Measurements from ENCODE around the gene MAP4K4.

The MAP4K4 gene

GRCh38 chr2:101697124-101698013 is at the start of gene MAP4K4:
Gene MAP4K4 (plus strand): TSS chr2:101697707. CDS start chr2:101698081, 374 bp downstream.
- DNase-seq: peak; percentile 94

DNA sequence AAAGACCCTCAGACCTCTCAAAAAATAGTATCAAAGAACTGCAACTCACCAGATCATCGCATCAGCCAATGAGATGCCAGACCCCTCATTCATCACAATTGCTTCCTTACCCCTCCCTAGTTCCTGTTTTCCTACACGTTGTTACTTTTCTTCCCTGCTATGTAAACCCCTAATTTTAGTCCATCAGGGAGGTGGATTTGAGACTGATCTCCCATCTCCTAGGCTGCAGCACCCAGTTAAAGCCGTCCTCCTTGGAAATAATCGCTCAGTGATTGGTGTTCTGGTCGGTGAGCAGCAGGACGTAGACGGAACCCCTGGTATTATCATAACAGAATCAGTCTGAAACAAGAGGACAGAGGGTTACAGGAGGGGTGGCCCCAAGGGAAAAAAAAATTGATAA is 44.0 kb upstream of the MAP4K4 start:
- no peak for DNase-seq

DNA sequence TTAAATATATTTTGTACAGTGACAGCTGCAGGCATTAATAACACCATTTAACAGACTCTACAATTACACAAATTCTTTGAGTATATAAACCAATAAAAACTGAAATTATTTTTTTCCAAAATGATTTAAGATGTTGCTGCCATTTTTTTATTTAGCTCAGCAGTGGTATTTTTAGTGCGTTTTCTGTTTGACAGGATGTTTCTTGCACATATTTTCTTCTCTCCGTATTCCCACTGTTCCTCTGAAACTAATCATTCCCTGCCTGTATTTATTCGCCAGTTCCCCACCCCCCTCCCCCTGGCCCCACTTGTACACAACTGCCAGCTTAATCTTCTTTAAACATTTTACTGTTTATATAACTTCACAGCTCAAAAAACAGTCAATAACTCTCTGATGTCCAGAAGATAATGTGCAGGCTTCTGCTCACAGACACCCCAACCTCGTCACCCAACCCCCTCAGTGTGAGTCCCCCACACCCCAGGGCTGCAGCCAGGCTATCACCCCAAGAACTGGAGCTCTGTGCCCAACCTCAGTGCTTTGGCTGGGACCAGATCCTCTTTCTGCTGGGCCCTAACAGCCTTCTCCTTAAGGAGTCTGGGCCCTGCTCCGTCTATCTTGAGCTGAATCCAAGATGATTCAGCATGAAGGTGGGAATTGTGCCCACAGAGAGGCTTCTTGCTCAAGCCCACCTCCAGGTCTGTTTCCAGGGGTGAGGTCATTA is 41.6 kb upstream of the MAP4K4 start:
- no peak for DNase-seq

DNA sequence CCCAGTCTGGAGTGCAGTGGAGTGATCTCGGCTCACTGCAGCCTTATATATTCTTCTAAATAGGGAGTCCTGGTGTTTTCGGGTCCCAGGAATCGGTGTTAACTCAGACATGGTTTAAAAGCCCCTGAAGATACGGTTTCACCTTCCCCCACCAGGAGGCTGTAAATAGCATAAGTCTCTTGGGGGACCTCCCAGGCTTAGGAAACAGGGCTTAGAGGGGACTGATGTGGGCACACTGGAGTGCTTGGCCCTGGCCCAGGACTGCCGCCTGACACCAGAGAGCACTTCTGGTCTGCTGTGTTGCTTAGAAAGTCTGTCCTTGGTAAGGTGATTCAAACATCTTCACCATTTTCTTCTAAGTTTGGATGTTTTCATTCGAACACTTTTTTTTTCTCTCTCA is 39.7 kb upstream of the MAP4K4 start:
- no peak for DNase-seq

- no peak for DNase-seq
Measured at GRCh38 chr2:101658387-101658786, 39.1 kb upstream of the MAP4K4 start.

- no peak for DNase-seq
Measured at GRCh38 chr2:101665312-101665711, 32.2 kb upstream of the MAP4K4 start.

DNA sequence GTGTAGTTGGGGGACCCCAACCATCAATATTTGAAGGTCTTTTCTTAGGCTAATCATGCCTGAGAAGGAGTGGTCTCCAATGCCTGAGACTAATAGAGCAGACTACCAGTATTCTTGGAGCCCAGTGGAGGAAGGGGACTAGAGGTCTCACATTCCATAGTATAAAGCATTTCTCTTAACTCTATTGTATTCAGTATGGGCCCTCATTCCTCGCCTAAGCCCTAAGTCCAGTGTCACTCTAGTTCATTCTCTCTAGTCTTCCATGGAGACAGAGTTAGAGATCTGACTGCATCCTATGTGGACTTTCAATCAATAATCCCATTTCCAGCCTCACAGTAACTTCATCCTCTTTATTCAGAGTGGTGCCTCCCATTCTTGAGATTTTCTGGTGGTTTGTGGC is 29.7 kb upstream of the MAP4K4 start:
- DNase-seq: no peak

DNA sequence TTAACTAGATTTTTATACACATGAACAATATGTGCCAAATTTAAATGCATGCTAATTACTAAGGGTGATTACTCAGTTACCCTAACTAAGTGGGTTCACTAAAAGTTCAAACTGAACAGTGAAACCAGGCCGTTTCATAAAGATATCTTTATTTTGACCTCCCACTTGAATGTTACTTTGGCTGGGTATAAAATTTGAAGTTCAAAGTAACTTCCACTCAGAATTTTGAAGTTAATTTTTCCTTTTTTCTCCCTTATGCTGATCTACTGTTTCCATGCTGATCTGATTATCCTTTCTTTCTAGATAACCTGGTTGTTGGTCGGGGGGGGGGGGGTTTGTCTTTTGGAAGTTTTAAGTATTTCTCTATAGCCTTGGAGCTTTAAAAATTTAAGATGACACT is 25.5 kb upstream of the MAP4K4 start:
- DNase-seq: no peak

- no peak for DNase-seq
Measured at GRCh38 chr2:101673920-101674319, 23.6 kb upstream of the MAP4K4 start.

GRCh38 chr2:101675512-101675911 is 22.0 kb upstream of the MAP4K4 start:
- DNase-seq: no peak

GRCh38 chr2:101676674-101677073 is 20.8 kb upstream of the MAP4K4 start:
- DNase-seq: no peak

DNA sequence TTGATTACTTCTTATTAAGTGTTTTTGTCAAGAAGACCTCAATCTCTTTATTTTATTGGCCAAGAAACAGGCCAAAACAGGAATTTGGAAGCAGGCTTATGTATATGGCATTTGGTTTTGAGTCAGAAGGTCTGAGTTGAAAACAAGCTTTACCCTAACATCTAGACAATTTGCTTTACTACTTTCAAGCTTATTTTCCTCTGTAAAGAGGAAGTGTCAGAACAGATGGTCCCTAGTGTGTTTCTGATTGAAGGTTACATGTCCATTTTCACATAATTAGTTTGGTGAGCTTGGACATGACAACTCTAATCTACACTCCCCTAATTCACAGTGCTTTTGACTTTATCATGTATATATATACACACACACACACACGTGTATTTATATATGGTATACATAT is 19.8 kb upstream of the MAP4K4 start:
- no peak for DNase-seq

- DNase-seq: no peak
Measured at GRCh38 chr2:101678379-101678778, 19.1 kb upstream of the MAP4K4 start.

DNA sequence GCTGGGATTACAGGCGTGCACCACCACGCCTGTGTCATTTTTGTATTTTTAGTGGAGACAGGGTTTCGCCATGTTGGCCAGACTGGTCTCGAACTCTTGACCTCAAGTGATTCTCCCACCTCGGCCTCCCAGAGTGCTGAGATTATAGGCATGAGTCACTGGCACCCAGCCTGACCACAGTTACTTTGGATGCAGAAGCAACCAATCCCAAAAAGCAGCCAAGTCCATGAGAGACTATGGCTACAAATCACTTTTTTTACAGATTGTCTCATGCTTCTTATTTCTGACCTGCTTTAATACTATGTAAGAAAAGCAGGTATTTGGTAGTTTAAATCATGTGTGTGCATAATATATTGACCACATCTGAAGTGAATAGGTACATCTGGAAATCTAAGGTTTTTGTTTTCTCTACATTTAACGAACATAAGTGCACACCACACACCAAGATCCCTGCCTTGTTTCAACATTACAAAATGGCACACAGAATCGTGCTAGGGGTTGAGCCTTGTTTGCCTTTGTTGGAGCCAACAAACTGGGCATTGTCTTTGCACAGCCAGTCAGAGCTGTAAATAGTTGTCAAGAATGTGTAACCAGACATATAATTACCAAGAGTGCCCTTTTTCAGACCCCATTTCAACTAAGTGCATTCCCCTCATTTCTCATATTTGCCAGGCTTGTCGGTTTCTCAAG is 18.3 kb upstream of the MAP4K4 start:
- DNase-seq: no peak

- no peak for DNase-seq
Measured at GRCh38 chr2:101679801-101680487, 17.6 kb upstream of the MAP4K4 start.

DNA sequence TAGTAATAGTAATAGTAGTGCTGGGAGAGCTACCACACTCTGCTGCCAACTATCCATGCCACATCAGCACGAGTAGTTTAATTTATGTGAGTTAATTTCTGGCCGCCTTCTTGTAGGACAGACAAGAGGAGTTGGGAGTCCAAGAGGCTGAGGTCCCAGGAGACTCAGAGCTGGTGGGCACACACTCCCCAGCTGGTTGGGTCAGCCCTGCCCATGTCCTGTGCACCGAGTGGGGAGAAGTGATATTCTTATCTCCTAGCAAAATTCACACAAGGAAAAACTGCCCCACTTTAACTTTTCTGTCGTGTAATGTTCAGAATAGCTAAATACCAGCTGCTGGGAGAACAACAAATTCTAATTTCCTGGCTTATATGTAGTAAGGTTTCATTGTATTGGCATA is 15.2 kb upstream of the MAP4K4 start:
- no peak for DNase-seq

DNA sequence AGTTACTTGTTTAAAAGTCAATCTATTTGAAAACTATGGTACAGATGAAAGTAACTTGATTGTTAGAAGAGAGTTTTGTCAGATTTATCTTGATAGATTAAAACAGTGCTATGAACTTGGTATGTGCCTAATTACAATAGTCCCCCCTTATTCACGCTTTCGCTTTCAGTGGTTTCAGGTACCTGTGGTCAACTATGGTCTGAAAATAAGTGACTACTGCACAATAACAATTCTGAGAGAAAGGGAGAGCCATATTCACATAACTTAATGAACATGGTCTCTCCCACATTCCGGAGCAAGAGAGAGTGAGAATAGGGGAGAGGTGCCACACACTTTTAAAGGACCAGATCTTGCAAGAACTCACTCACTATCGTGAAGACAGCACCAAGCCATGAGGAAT is 13.2 kb upstream of the MAP4K4 start:
- no peak for DNase-seq

DNA sequence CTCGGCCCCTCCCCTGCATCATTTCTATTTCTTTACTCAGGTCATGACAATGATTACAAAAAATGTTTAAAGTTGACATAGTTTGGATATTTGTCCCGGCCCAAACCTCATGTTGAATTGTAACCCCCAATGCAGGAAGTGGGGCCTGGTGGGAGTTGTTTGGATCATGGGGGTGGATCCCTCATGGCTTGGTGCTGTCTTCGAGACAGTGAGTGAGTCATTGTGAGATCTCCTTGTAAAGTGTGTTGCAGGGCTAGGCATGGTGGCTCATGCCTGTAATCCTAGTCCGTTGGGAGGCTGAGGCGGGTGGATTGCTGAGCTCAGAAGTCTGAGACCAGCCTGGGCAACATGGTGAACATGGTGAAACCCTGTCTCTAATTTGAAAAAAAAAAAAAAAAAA is 9.2 kb upstream of the MAP4K4 start:
- DNase-seq: no peak

DNA sequence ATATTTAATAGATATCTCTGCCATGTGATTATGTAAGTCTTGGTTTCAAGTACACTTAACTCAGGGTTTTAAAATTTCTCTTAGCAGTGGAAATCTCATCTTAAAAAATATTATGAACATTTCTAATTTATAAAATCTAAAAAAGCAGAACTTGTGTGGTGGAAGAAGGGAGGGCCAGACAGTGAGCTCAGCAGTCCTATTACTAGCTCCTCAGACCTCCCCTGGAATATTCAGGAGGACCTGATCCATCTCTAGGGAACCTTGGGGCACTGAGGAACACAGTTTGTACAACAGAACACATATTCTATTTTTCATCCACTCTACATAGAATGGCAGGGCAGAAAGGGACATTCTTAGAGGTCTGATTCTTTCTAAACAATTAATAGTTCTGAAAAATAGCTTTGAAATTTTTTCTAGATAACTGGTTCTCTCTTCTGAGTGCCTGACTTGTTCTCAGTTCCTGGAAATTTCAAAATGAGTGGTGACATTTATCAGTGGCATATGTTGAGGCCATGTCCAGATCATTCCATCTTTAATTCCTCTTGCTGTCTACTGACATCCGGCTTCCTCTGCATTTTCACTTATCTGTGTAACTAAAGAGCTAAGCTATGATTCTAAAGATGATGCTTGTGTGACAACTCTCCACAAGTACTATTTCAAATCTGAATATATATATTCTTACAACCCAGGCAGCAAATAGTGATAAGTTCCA is 8.2 kb upstream of the MAP4K4 start:
- no peak for DNase-seq

DNA sequence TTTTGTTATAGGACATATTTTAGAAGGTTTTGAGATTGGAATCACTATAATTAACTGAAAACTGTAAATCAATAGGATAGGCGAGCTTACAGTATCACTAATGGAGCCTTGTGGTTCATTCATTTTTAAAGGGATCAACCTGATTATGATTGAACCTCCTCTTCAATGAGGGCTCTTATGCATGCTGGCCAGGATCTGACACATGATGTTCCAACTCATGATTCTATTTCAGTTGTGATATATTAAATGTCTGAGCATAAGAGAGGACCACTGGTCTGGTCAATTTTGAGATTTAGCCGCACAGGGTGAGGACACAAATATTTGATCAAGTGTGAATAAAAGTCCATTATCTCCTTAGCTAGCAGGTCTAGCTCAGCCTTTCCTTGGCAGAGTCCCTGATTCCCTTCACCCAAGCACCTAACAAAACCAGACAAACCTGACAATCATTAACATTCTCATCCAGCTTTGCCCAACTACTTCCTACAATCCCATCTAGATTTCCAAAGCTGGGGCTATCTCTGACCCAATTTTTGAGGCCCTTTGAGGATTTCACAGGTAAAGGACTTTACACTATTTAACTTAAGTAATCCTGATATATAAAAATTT is 6.9 kb upstream of the MAP4K4 start:
- DNase-seq: no peak

- DNase-seq: no peak
Measured at GRCh38 chr2:101692041-101692440, 5.5 kb upstream of the MAP4K4 start.

DNA sequence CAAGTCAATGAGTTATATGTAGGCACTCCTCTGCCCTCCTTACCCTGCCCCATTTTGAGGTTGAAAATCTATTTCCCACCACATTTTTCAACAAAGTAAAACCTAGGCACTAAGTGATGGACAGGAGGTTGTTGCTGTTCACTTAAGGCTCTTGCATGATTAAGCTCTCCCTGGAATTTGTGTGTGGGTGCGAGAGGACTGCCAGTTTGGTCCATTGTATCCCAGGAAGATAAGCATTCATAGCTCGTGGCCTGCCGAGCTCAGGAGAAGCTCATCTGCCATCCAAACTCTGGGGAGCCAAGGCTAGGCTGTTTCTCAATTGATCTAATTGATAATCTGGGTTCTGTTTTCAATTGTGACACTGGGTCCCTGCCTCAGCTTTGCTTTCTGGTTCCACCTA is 4.7 kb upstream of the MAP4K4 start:
- DNase-seq: no peak
